Activated CD8-positive, alpha-beta memory T cell treated with anti-CD3 and anti-CD28 coated beads, Interleukin-2, amount 50 U/mL, for 1 hour (primary cell): ENCODE results near the gene TEX9.
"Not testable (repeated sequence)": the region's sequence is repeated elsewhere in the genome, so short reads cannot be mapped to it uniquely, and the experiment has no call there.

ENCODE experiments used
- DNase-seq: peaks from one replicate; pipeline ENCODE4 v3.0.0-alpha.2; 2020; ENCODE audit errors: extremely low read depth

The TEX9 gene

GRCh38 chr15:56366211-56366610, 985 bp downstream of the TEX9 start:
- DNase-seq = no peak

GRCh38 chr15:56367156-56367555, 1.9 kb downstream of the TEX9 start:
- DNase-seq = no peak

GRCh38 chr15:56369234-56369633, 4.0 kb downstream of the TEX9 start:
- no peak for DNase-seq

- DNase-seq = no peak
Observed at GRCh38 chr15:56371495-56372147, 6.4 kb downstream of the TEX9 start.

- DNase-seq = not testable (repeated sequence)
Observed at GRCh38 chr15:56374693-56375092, 9.5 kb downstream of the TEX9 start.

GRCh38 chr15:56377822-56378221, 12.6 kb downstream of the TEX9 start:
- not testable (repeated sequence) for DNase-seq

- DNase-seq = no peak
Observed at GRCh38 chr15:56383010-56383409, 17.8 kb downstream of the TEX9 start.

- DNase-seq = no peak
Observed at GRCh38 chr15:56385908-56386307, 20.7 kb downstream of the TEX9 start.

- no peak for DNase-seq
Observed at GRCh38 chr15:56390739-56391267, 25.6 kb downstream of the TEX9 start.

GRCh38 chr15:56393277-56393676, 28.1 kb downstream of the TEX9 start:
- DNase-seq = no peak

- DNase-seq = no peak
Observed at GRCh38 chr15:56394909-56395308, 29.7 kb downstream of the TEX9 start.

GRCh38 chr15:56397325-56397724, 32.1 kb downstream of the TEX9 start:
- DNase-seq = not testable (repeated sequence)

GRCh38 chr15:56399209-56399608, 34.0 kb downstream of the TEX9 start:
- DNase-seq = not testable (repeated sequence)

GRCh38 chr15:56410721-56411120, 45.5 kb downstream of the TEX9 start:
- no peak for DNase-seq

GRCh38 chr15:56411122-56411749, 46.0 kb downstream of the TEX9 start:
- DNase-seq = no peak

- DNase-seq = not testable (repeated sequence)
Observed at GRCh38 chr15:56413114-56413733, 48.0 kb downstream of the TEX9 start.

- DNase-seq = no peak
Observed at GRCh38 chr15:56425276-56425675, 60.0 kb downstream of the TEX9 start.

- no peak for DNase-seq
Observed at GRCh38 chr15:56425976-56426375, 60.8 kb downstream of the TEX9 start.

- no peak for DNase-seq
Observed at GRCh38 chr15:56428821-56429458, 63.7 kb downstream of the TEX9 start.

GRCh38 chr15:56432304-56432703, 67.1 kb downstream of the TEX9 start:
- no peak for DNase-seq

- no peak for DNase-seq
Observed at GRCh38 chr15:56440214-56440770, 75.1 kb downstream of the TEX9 start.

GRCh38 chr15:56442354-56442753, 77.1 kb downstream of the TEX9 start:
- no peak for DNase-seq
